AG08395 (cell line): Measurements from ENCODE around the gene EMX1.

Source experiments
- DNase-seq: peaks from one replicate; pipeline ENCODE4 v3.0.0; 2012; ENCODE audit warnings: mixed read lengths, low spot score

EMX1 gene

GRCh38 chr2:72943540-72944395, 26.4 kb downstream of the EMX1 start:
- DNase-seq, result no peak

GRCh38 chr2:72944804-72945449, 27.6 kb downstream of the EMX1 start:
- no peak for DNase-seq

- no peak for DNase-seq
Observed at GRCh38 chr2:72945450-72946019, 28.2 kb downstream of the EMX1 start.

GRCh38 chr2:72946466-72946865, 29.1 kb downstream of the EMX1 start:
- DNase-seq, result no peak

- DNase-seq, result no peak
Observed at GRCh38 chr2:72947952-72948830, 30.9 kb downstream of the EMX1 start.

- no peak for DNase-seq
Observed at GRCh38 chr2:72949045-72949444, 31.7 kb downstream of the EMX1 start.

- no peak for DNase-seq
Observed at GRCh38 chr2:72949642-72950041, 32.3 kb downstream of the EMX1 start.

GRCh38 chr2:72950558-72951255, 33.4 kb downstream of the EMX1 start:
- no peak for DNase-seq

- DNase-seq, result no peak
Observed at GRCh38 chr2:72951303-72952095, 34.2 kb downstream of the EMX1 start.

GRCh38 chr2:72952110-72952823, 34.9 kb downstream of the EMX1 start:
- no peak for DNase-seq

GRCh38 chr2:72952961-72953360, 35.6 kb downstream of the EMX1 start:
- no peak for DNase-seq

- DNase-seq, result no peak
Observed at GRCh38 chr2:72953528-72953927, 36.2 kb downstream of the EMX1 start.

- no peak for DNase-seq
Observed at GRCh38 chr2:72953976-72954375, 36.7 kb downstream of the EMX1 start.

GRCh38 chr2:72954376-72955227, 37.3 kb downstream of the EMX1 start:
- DNase-seq, result no peak

GRCh38 chr2:72955228-72956049, 38.1 kb downstream of the EMX1 start:
- no peak for DNase-seq

GRCh38 chr2:72956050-72956395, 38.7 kb downstream of the EMX1 start:
- DNase-seq, result no peak

GRCh38 chr2:72956936-72957335, 39.6 kb downstream of the EMX1 start:
- DNase-seq, result no peak
